PC-3 (cell line): ENCODE data around the gene NFYC.

Experiments used
- CTCF ChIP-seq: fragments of 300-600 bp; sonication (generic); conservative IDR thresholded peaks from 2 replicates; pipeline ENCODE4 v1.5.1; 2017; ENCODE audit warnings: antibody characterized with exemption, low read depth, mild to moderate bottlenecking, low read length
- EZH2 ChIP-seq: fragments of 300-600 bp; sonication (generic); IDR thresholded peaks from one replicate; pipeline ENCODE4 v1.6.1; 2017; ENCODE audit warnings: antibody characterized with exemption, mild to moderate bottlenecking, low read length; ENCODE audit not compliant: unreplicated experiment
- EZH2phosphoT487 ChIP-seq: fragments of 300-600 bp; sonication (generic); IDR thresholded peaks from 2 replicates; pipeline ENCODE4 v1.6.1; 2018; ENCODE audit warnings: mild to moderate bottlenecking, antibody characterized with exemption, low read length, borderline replicate concordance

GRCh38 chr1:40673452-40673851, 18.1 kb upstream of the NFYC start:
- TF ChIP-seq EZH2 (no peak), EZH2phosphoT487 (no peak), CTCF (no peak)
